ENCODE results near the gene ALDH1B1. TPM values are rescaled to one million over a fixed set of nuclear protein-coding genes. Genes with fewer than 3 reads are reported as not detected.

Gene ALDH1B1
- total and polyA plus RNA-seq, 11 donors: 7.5 to 55.6 (median 20.7) TPM

DNA sequence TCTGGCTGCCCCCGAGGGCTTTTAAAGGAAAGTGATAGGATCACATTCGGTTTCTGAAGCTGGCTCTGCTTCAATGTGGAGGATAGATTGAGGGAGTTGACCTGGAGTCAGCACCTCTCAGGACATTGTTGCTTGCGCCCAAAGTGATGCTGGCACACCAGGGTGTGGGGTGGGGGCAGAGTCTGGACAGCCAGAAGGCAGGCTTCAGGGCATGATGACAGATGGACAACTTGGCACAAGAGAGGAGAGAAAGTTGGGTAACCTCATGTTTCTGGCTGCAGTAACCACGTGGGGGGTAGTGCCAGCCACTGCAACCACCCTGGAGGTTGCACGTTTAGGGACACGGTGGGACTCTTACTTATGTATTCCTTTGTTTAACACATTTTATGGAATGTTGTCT is 9.5 kb downstream of the ALDH1B1 start:
- peaks cover 0 to 15% (median 3%) of the 10 kb centered on the region in 9 donors for H3K36me3 ChIP-seq
- no peak overlapping the region for H3K4me3 ChIP-seq
- WGBS, 4 donors: 76 to 84% (median 78%) methylated on average over 5 to 6 of the region's 6 CpGs
- TF ChIP-seq POLR2A (IDR thresholded peaks at IDR 0.05) (no peak), CTCF (IDR thresholded peaks at IDR 0.05) (no peak)
- peaks cover 0 to 28% (median 0%) of the 10 kb centered on the region in 9 donors for H3K27me3 ChIP-seq
- H3K9me3 ChIP-seq: no peaks in the 10 kb centered on the region
- H3K27ac ChIP-seq: no peak overlapping the region
- DNase-seq (no peak), ATAC-seq (no peak)
- intact Hi-C loops (cut with DNase I): loop anchor here in 4 of 10 donors (5.0 to 10.0 kb wide), 3 partner anchors 317 to 657 kb away; no protein-coding TSS in a partner anchor
- H3K4me1 ChIP-seq: peaks cover 0 to 5% (median 1%) of the 10 kb centered on the region in 12 donors

GRCh38 chr9:38404314-38404713 is 11.8 kb downstream of the ALDH1B1 start:
- TF ChIP-seq POLR2A (IDR thresholded peaks at IDR 0.05): no peak
- no peak for TF ChIP-seq CTCF (IDR thresholded peaks at IDR 0.05)
- Histone ChIP-seq H3K27me3 (peaks cover 0 to 35% (median 0%) of the 10 kb centered on the region in 9 donors), H3K36me3 (no peaks in the 10 kb centered on the region), H3K27ac (no peak overlapping the region), H3K9me3 (no peaks in the 10 kb centered on the region), H3K4me3 (no peak overlapping the region), H3K4me1 (peaks cover 0 to 5% (median 1%) of the 10 kb centered on the region in 12 donors)
- 59 to 73% (median 61%) methylated on average over 6 of the region's 6 CpGs for WGBS, 4 donors
- intact Hi-C loops (cut with DNase I): loop anchor here in 4 of 10 donors (5.0 to 10.0 kb wide), 3 partner anchors 320 to 660 kb away; no protein-coding TSS in a partner anchor
- no peak for DNase-seq
- no peak for ATAC-seq

DNA sequence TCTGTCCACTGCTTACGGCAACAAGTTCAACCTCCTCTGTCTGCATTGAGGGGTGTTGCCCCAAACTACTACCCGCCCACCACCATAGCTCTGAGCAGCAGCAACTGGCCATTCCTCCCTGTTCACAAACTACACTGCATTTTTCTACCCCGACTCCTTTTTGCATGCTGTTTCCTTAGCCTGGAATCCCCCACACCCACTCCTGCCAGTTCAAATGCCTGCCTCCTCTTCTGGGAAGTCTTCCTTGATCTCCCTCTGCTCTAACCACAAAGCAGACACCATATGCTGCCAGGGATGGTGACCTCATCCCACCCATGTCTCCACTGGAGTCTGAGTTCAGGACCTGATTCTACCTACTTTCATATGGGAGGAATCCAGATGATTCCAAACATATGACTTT is 13.3 kb downstream of the ALDH1B1 start:
- no peaks in the 10 kb centered on the region for H3K9me3 ChIP-seq
- no peak overlapping the region for H3K4me3 ChIP-seq
- ATAC-seq: no peak
- H3K27me3 ChIP-seq: peaks cover 0 to 38% (median 0%) of the 10 kb centered on the region in 9 donors
- 55 to 69% (median 61%) methylated on average over 3 of the region's 3 CpGs for WGBS, 4 donors
- DNase-seq: no peak
- TF ChIP-seq CTCF (IDR thresholded peaks at IDR 0.05): no peak
- TF ChIP-seq POLR2A (IDR thresholded peaks at IDR 0.05): no peak
- no peaks in the 10 kb centered on the region for H3K36me3 ChIP-seq
- H3K27ac ChIP-seq: no peak overlapping the region
- H3K4me1 ChIP-seq: peaks cover 0 to under 1% (median 0%) of the 10 kb centered on the region in 12 donors
- intact Hi-C loops (cut with DNase I): loop anchor here in 3 of 10 donors (10.0 kb wide), 2 partner anchors 321 to 661 kb away; no protein-coding TSS in a partner anchor

DNA sequence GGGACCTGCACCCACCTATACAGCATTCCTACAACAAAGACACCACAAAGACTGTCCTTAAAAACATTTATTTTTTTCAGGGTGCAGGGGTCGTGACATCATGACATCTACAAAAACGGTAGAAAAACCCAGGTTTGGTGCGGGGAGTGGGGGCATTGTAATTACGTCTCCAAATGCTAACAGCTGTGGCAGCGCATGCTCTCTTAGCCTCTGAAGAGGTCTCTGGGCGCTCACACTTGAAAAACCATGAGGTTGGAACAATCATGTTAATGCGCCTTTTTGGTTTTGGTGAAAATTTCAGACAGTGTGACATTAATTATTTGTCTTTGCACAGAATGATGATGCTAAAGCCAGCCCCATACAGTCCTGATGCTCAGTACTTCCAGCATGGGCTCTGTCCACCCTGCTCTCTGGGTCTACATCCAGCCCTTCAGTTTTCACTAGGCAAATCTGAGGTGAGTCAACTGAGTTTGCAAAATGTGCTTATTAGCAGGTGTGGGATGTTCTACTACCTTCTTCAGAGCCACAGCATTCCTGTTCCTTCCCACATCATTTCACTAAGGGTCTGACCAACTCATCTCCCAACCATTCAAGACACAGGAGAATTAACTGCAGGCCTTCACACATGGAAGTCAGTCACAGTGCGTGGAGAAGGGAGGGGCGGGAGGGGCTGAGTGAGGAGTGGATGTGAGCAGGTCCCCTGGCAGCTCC is 14.1 kb downstream of the ALDH1B1 start:
- TF ChIP-seq CTCF (IDR thresholded peaks at IDR 0.05) (no peak), POLR2A (IDR thresholded peaks at IDR 0.05) (no peak)
- ATAC-seq (no peak), DNase-seq (no peak)
- intact Hi-C loops (cut with DNase I): loop anchor here in 3 of 10 donors (10.0 kb wide), 2 partner anchors 322 to 662 kb away; no protein-coding TSS in a partner anchor
- Histone ChIP-seq H3K9me3 (no peaks in the 10 kb centered on the region), H3K4me1 (no peaks in the 10 kb centered on the region), H3K4me3 (no peak overlapping the region), H3K27me3 (peaks cover 0 to 43% (median 4%) of the 10 kb centered on the region in 9 donors), H3K27ac (no peak overlapping the region), H3K36me3 (no peaks in the 10 kb centered on the region)
- WGBS, 4 donors: 84 to 86% (median 84%) methylated on average over 9 of the region's 9 CpGs

Data from heart left ventricle (tissue), 16 donors.